WERI-Rb-1 (cell line): ENCODE data around the gene RAD9B.
A peak's percentile ranks its signal among the peaks of the same experiment; 100 is the strongest.
"Not testable (repeated sequence)": the region's sequence is repeated elsewhere in the genome, so short reads cannot be mapped to it uniquely, and the experiment has no call there.

Source experiments
- DNase-seq: peaks from one replicate; pipeline ENCODE4 v3.0.0-alpha.2; 2020
- H3K27ac ChIP-seq: fragments of 250-450 bp; sonication (Bioruptor Pico); 2 replicates; pipeline ENCODE4 v1.5.1; 2020; ENCODE audit warnings: mild to moderate bottlenecking, moderate library complexity
- H3K27me3 ChIP-seq: fragments of 250-450 bp; sonication (Bioruptor Pico); 2 replicates; pipeline ENCODE4 v1.5.1; 2021; ENCODE audit warnings: mild to moderate bottlenecking, low read depth, moderate library complexity; ENCODE audit not compliant: insufficient read depth, severe bottlenecking
- H3K36me3 ChIP-seq: fragments of 250-450 bp; sonication (Bioruptor Pico); 2 replicates; pipeline ENCODE4 v1.5.1; 2020; ENCODE audit warnings: mild to moderate bottlenecking, moderate library complexity
- H3K4me3 ChIP-seq: 2 replicates; pipeline ENCODE4 v1.5.1; 2011; ENCODE audit warnings: low read depth, mild to moderate bottlenecking, control low read depth, low read length
- H3K9me3 ChIP-seq: fragments of 250-450 bp; sonication (Bioruptor Pico); 2 replicates; pipeline ENCODE4 v1.5.1; 2021; ENCODE audit warnings: mild to moderate bottlenecking, moderate library complexity; ENCODE audit not compliant: severe bottlenecking
- TF ChIP-seq, protein P1 (sequence below): IDR thresholded peaks from 2 replicates; pipeline ENCODE4 v1.5.1; 2011; ENCODE audit warnings: low read depth, mild to moderate bottlenecking, control low read depth, inconsistent platforms, low read length

Gene RAD9B

GRCh38 chr12:110538869-110539622, 36.9 kb downstream of the RAD9B start:
- Histone ChIP-seq H3K27me3 (no peaks in the 10 kb centered on the region), H3K27ac (peak overlapping the region; percentile 30; the same call in 1 of the 2 replicates), H3K4me3 (no peak overlapping the region), H3K9me3 (no peaks in the 10 kb centered on the region), H3K36me3 (peaks cover 35% of the 10 kb centered on the region)
- no peak for DNase-seq
- TF ChIP-seq, protein P1, sequence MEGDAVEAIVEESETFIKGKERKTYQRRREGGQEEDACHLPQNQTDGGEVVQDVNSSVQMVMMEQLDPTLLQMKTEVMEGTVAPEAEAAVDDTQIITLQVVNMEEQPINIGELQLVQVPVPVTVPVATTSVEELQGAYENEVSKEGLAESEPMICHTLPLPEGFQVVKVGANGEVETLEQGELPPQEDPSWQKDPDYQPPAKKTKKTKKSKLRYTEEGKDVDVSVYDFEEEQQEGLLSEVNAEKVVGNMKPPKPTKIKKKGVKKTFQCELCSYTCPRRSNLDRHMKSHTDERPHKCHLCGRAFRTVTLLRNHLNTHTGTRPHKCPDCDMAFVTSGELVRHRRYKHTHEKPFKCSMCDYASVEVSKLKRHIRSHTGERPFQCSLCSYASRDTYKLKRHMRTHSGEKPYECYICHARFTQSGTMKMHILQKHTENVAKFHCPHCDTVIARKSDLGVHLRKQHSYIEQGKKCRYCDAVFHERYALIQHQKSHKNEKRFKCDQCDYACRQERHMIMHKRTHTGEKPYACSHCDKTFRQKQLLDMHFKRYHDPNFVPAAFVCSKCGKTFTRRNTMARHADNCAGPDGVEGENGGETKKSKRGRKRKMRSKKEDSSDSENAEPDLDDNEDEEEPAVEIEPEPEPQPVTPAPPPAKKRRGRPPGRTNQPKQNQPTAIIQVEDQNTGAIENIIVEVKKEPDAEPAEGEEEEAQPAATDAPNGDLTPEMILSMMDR, result no peak

- peaks cover 39% of the 10 kb centered on the region for H3K36me3 ChIP-seq
- H3K27ac ChIP-seq, result no peak overlapping the region
These were observed 37.9 kb downstream of the RAD9B start for GRCh38 chr12:110540048-110540447.

GRCh38 chr12:110543252-110543959, 41.3 kb downstream of the RAD9B start:
- DNase-seq, result no peak
- Histone ChIP-seq H3K36me3 (peaks cover 16% of the 10 kb centered on the region), H3K27me3 (no peaks in the 10 kb centered on the region), H3K4me3 (no peak overlapping the region), H3K27ac (peak overlapping the region; percentile 43; the same call in 1 of the 2 replicates), H3K9me3 (no peaks in the 10 kb centered on the region)
- TF ChIP-seq, protein P1, result no peak

More at GRCh38 chr12:110540048-110540447, 37.9 kb downstream of the RAD9B start:
- Histone ChIP-seq H3K27me3 (no peaks in the 10 kb centered on the region), H3K9me3 (no peaks in the 10 kb centered on the region), H3K4me3 (no peak overlapping the region)
- TF ChIP-seq, protein P1, result no peak
- no peak for DNase-seq

DNA sequence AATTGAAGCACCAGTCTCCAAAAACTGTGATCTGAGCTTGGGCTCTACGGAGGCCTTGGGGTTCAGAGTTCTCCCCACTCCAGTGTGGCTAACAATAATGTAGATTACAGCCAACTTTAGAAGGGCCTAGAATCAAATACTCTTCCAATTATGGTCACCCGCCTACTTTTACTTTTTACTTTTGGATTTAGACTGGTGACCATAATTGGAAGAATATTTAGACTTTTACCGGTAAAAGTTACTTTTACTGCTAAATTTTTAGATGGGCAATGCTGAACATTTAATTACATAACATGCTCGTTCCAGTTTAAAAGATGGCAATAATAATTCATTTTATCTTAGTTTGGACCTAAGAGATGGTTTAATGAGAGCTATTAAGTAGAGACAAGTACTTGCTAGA, 41.8 kb downstream of the RAD9B start:
- Histone ChIP-seq H3K4me3 (no peak overlapping the region), H3K36me3 (peaks cover 10% of the 10 kb centered on the region), H3K27me3 (no peaks in the 10 kb centered on the region), H3K9me3 (no peaks in the 10 kb centered on the region), H3K27ac (no peak overlapping the region)
- no peak for DNase-seq
- TF ChIP-seq, protein P1, result no peak

GRCh38 chr12:110545259-110545658, 43.1 kb downstream of the RAD9B start:
- H3K27me3 ChIP-seq, H3K4me3 ChIP-seq, H3K9me3 ChIP-seq, H3K27ac ChIP-seq, DNase-seq, H3K36me3 ChIP-seq: not testable (repeated sequence)

GRCh38 chr12:110545812-110546211, 43.7 kb downstream of the RAD9B start:
- no peaks in the 10 kb centered on the region for H3K27me3 ChIP-seq
- H3K36me3 ChIP-seq, result peaks cover 9% of the 10 kb centered on the region
- H3K27ac ChIP-seq, result no peak overlapping the region
- no peaks in the 10 kb centered on the region for H3K9me3 ChIP-seq
- TF ChIP-seq, protein P1, result no peak
- no peak overlapping the region for H3K4me3 ChIP-seq
- DNase-seq, result no peak
